ENCODE data around the gene ZNF155. TPM values are rescaled to one million over a fixed set of nuclear protein-coding genes. Genes with fewer than 3 reads are reported as not detected.

The ZNF155 gene
- total RNA-seq (11.2 TPM), polyA plus RNA-seq (ENCODE audit: insufficient read depth, low read depth, low replicate concordance) (5.0 TPM)
- long read RNA-seq, donor 1, partial matches to known transcripts = 0 of 2 reads
- long read RNA-seq, donor 1, other reads (novel, unspliced or antisense) = 0 of 2 reads
- long read RNA-seq, donor 2 = 0 reads
- long read RNA-seq, donor 3, partial matches to known transcripts = 5 of 8 reads
- long read RNA-seq, donor 3, other reads (novel, unspliced or antisense) = 0 of 8 reads
- long read RNA-seq, donor 4, partial matches to known transcripts = 0 of 1 reads
- long read RNA-seq, donor 4, other reads (novel, unspliced or antisense) = 0 of 1 reads
- long read RNA-seq, donor 5 = 0 reads
- long read RNA-seq, donor 6, partial matches to known transcripts = 0 of 3 reads
- long read RNA-seq, donor 6, other reads (novel, unspliced or antisense) = 0 of 3 reads
- long read RNA-seq, donor 7, partial matches to known transcripts = 1 of 7 reads
- long read RNA-seq, donor 7, other reads (novel, unspliced or antisense) = 3 of 7 reads
- long read RNA-seq, donor 8 = 0 reads
- long read RNA-seq, donor 9 = 0 reads
- long read RNA-seq, donor 10, partial matches to known transcripts = 0 of 5 reads
- long read RNA-seq, donor 10, other reads (novel, unspliced or antisense) = 0 of 5 reads

DNA sequence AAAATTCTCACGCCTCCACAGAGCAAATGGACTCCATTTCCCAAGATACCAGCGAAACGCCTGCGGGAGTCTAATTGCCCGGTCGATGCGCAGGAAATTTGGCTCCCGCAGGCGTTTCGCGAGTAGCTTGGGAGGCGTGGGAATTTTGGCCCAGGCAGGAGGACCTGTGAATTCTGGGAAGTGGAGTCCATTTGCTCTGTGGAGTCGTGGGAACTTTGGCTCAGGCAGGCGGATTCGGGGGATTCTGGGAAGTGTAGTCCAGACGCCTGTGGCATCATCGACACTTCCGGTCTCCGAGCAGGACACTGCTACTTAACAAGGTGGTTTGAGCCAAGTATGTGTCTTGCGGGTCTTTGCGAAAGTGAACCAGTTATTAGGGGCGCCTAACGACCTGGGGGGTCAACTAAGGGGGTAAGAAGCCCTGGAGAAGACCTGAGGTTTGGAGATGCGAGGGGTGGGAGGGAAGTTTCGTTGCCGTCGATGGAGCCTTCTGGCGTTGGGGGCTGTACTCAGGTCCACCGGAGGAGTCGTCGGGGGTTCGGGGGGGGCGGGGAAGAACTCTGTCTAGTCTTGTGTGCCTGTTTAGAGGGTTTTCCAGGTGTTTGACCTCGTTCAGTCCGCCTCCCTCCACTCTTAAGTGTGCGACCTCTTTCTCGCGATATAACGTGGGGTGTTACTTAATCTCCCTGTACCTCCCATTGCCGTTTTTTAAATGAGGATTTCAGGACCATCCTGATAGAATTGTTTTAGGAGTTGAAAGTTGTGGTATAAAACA lies at the start of gene ZNF155:
TSS of gene ZNF155 (plus strand) at position 277 of the 775 bp plus-strand sequence. CDS start 4,356 bp downstream, outside the sequence.
- Histone ChIP-seq H3K36me3 (ENCODE audit: control insufficient read depth in 2 of 3, insufficient read depth in 3 of 3, low read length in 3 of 3) (peaks cover 3 to 10% (median 3%) of the 10 kb centered on the region in 3 donors), H3K4me3 (ENCODE audit: low read length in 3 of 3) (peak within 1 kb of the TSS; percentile 89 to 97 (median 90)), H3K27ac (ENCODE audit: low read depth in 2 of 2, low read length in 2 of 2) (peak within 1 kb of the TSS in 1 of 2 donors; percentile 79), H3K27me3 (ENCODE audit: control insufficient read depth, insufficient read depth, low read length) (no peaks in the 10 kb centered on the region), H3K4me1 (ENCODE audit: control insufficient read depth in 2 of 3, insufficient read depth in 2 of 3, low read depth in 1 of 3, low read length in 3 of 3) (no peaks in the 10 kb centered on the region), H3K9me3 (ENCODE audit: control insufficient read depth in 2 of 3, insufficient read depth in 1 of 3, low read length in 3 of 3) (peaks cover 0 to 30% (median 6%) of the 10 kb centered on the region in 3 donors), H3K9ac (ENCODE audit: low read length in 3 of 3) (peak within 1 kb of the TSS; percentile 21 to 89 (median 70))
- TF ChIP-seq, protein P1, sequence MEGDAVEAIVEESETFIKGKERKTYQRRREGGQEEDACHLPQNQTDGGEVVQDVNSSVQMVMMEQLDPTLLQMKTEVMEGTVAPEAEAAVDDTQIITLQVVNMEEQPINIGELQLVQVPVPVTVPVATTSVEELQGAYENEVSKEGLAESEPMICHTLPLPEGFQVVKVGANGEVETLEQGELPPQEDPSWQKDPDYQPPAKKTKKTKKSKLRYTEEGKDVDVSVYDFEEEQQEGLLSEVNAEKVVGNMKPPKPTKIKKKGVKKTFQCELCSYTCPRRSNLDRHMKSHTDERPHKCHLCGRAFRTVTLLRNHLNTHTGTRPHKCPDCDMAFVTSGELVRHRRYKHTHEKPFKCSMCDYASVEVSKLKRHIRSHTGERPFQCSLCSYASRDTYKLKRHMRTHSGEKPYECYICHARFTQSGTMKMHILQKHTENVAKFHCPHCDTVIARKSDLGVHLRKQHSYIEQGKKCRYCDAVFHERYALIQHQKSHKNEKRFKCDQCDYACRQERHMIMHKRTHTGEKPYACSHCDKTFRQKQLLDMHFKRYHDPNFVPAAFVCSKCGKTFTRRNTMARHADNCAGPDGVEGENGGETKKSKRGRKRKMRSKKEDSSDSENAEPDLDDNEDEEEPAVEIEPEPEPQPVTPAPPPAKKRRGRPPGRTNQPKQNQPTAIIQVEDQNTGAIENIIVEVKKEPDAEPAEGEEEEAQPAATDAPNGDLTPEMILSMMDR (IDR thresholded peaks at IDR 0.05; ENCODE audit: borderline replicate concordance, extremely low read depth, insufficient read depth) = no peak
- DNase-seq (peak; percentile 93 to 98 (median 95)), FAIRE-seq (peak; percentile 90)
- intact Hi-C loops (cut with DNase I) = no loop called here

DNA sequence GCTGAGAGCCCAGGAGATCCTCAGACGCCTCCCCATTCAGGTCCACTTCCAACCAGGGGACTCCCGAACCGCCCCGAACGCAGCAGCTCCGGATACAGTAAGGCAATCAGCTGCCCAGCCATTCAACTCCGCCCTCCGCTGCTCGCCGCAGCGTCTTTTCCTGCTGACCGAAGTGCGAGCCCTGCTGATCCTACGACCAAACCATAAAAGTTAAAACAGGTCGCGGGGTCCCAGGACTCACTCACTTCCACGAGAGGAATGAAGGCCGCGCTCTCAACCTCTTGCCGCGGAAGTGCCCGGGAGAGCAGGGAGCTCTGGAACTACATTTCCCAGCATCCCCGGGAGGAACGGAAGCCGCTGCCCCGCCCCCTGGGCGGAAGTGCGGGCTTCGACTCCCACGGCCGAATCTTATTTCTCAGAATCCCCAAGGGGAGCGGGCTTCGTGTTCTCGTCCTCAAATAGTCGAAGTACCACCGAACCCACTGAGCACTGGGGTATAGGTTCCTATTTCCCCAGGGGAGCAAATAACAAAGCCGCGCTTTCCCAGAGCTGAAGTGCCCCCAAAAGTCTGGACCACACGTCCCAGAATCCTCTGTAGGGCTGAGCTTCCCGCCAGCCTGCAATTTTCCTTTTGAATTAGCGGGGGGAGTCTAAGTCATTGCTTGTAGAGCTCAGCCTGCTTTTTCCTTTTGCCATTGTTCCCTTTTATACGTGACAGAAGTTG lies 48.8 kb upstream of the ZNF155 start, which contains the start of gene ZNF45:
TSS of gene ZNF45 (minus strand) at position 298 of the 724 bp plus-strand sequence. CDS start 13,097 bp downstream, outside the sequence.
- peaks cover 0 to 9% (median 8%) of the 10 kb centered on the region in 3 donors for H3K4me1 ChIP-seq (ENCODE audit: control insufficient read depth in 2 of 3, insufficient read depth in 2 of 3, low read depth in 1 of 3, low read length in 3 of 3)
- FAIRE-seq = no peak
- H3K27me3 ChIP-seq (ENCODE audit: control insufficient read depth, insufficient read depth, low read length) = no peaks in the 10 kb centered on the region
- no peaks in the 10 kb centered on the region for H3K9me3 ChIP-seq (ENCODE audit: control insufficient read depth in 2 of 3, insufficient read depth in 1 of 3, low read length in 3 of 3)
- peak within 1 kb of the TSS; percentile 82 to 84 for H3K27ac ChIP-seq (ENCODE audit: low read depth in 2 of 2, low read length in 2 of 2)
- DNase-seq = peak; percentile 93 to 98 (median 93)
- TF ChIP-seq, protein P1 (IDR thresholded peaks at IDR 0.05; ENCODE audit: borderline replicate concordance, extremely low read depth, insufficient read depth) = no peak
- peaks cover 4 to 21% (median 8%) of the 10 kb centered on the region in 3 donors for H3K36me3 ChIP-seq (ENCODE audit: control insufficient read depth in 2 of 3, insufficient read depth in 3 of 3, low read length in 3 of 3)
- H3K9ac ChIP-seq (ENCODE audit: low read length in 3 of 3) = peak within 1 kb of the TSS; percentile 58 to 82 (median 78)
- H3K4me3 ChIP-seq (ENCODE audit: low read length in 3 of 3) = peak within 1 kb of the TSS; percentile 72 to 91 (median 90)
- intact Hi-C loops (cut with DNase I) = no loop called here

DNA sequence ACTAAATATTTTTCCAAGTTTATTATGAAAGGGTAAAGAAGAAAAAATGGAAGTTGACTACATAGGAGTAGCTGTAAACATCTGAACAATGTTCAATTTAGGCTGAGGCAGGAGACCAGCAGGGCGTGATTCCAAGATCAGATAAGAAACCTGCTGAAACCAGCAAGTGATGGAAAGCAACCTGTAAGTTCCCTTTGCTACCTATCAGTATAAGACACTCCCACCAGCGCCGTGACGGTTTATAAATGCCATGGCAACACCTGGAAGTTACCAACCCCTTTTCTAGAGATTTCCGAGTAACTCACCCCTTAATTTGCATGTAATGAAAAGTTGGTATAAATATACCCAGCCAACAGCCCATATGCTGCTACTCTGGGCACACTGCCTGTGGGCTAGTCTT lies 47.8 kb upstream of the ZNF155 start:
- H3K4me3 ChIP-seq (ENCODE audit: low read length in 3 of 3) = peak overlapping the region in 1 of 3 donors; percentile 72
- H3K9ac ChIP-seq (ENCODE audit: low read length in 3 of 3) = no peak overlapping the region
- intact Hi-C loops (cut with DNase I) = no loop called here
- H3K27ac ChIP-seq (ENCODE audit: low read depth in 2 of 2, low read length in 2 of 2) = no peak overlapping the region
- peaks cover 4 to 11% (median 5%) of the 10 kb centered on the region in 3 donors for H3K36me3 ChIP-seq (ENCODE audit: control insufficient read depth in 2 of 3, insufficient read depth in 3 of 3, low read length in 3 of 3)
- TF ChIP-seq, protein P1 (IDR thresholded peaks at IDR 0.05; ENCODE audit: borderline replicate concordance, extremely low read depth, insufficient read depth) = no peak
- peaks cover 0 to 9% (median 8%) of the 10 kb centered on the region in 3 donors for H3K4me1 ChIP-seq (ENCODE audit: control insufficient read depth in 2 of 3, insufficient read depth in 2 of 3, low read depth in 1 of 3, low read length in 3 of 3)
- H3K9me3 ChIP-seq (ENCODE audit: control insufficient read depth in 2 of 3, insufficient read depth in 1 of 3, low read length in 3 of 3) = no peaks in the 10 kb centered on the region
- DNase-seq = peak in 2 of 5 donors; percentile 9 to 12
- H3K27me3 ChIP-seq (ENCODE audit: control insufficient read depth, insufficient read depth, low read length) = no peaks in the 10 kb centered on the region
- no peak for FAIRE-seq

Data from kidney (tissue), 22 donors.